ENCODE results near the gene NEUROD1.
A peak's percentile ranks its signal among the peaks of the same experiment; 100 is the strongest.

NEUROD1 gene

DNA sequence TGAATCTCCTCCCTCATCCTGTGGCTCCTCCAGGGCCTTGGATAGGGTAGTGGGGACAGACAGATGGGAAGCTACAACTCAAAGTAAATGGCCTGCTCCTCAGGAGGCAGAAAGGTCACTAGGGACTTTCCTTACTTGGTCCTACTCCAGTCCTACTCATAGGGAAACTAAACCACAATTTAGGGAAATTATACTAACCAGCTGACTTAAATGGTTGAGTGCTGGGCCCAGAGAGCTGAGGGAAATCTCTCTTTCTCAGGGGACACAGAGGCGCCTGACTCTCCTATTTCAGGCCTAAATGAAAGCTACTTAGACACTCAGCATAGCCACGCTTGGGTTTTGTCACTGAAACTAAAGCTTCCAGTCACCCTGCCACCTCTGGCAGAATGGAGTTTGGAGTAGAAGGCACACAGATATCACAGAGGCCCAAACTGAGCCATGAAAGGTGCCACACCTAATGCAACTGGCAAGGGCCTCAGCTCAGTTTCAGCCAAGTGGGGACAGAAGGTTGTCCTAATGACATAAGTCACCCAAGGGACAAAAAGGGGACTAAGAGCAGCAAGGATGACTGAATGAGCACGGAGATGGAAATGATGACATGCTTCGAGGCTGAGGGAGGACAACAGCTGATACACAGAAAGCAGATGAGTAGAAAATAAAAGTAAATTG is 47.5 kb downstream of the NEUROD1 start:
- peak; percentile 28 for DNase-seq

GRCh38 chr2:181628590-181629585 is 51.4 kb downstream of the NEUROD1 start:
- DNase-seq = no peak

- no peak for DNase-seq
Measured at GRCh38 chr2:181627545-181627944, 52.8 kb downstream of the NEUROD1 start.

DNA sequence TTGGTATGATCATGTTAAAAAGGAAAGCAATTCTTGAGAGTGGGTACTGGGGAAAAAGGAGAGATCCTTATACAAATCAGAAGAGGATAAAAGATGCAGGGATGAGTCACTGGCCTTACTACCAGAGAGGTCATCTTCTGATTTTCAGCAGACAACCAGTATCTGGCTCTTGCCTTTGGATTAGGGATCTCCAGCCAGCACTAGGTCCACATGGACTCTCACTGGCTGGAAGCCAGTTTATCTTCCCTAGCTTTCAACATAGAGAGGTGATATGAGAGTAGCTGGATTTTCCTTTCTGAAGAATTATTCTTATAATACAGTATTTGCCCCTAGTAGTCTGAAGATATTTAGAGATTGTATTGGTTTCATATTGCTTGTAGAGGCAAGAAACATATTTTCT is 53.6 kb downstream of the NEUROD1 start:
- DNase-seq = no peak
